Measurements from ENCODE around the gene GFOD2. TPM values are rescaled to one million over a fixed set of nuclear protein-coding genes. Genes with fewer than 3 reads are reported as not detected.

Gene GFOD2
- total RNA-seq, 6 experiments from 2014 or later = 19.7 to 39.7 (median 24.6) TPM

DNA sequence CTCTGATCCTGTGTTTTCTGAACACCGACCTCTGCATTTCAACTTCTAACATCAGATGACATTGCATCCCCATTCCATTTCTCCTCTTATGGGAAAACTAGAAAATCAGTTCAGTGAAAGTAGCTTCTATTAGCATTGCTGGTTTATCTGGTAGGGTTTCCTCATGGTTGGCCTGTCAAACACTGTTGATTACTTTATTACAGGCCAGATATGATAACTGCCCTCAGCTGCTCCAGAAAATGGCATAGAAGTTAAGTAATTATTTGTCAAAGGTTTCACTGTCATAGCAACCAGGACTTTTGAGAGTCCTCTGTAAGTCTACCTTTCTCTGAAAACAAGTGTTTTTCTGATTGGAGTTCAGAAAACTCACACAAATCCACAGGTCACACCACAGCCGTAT is 3.0 kb downstream of the GFOD2 start:
- TF ChIP-seq, protein P1, sequence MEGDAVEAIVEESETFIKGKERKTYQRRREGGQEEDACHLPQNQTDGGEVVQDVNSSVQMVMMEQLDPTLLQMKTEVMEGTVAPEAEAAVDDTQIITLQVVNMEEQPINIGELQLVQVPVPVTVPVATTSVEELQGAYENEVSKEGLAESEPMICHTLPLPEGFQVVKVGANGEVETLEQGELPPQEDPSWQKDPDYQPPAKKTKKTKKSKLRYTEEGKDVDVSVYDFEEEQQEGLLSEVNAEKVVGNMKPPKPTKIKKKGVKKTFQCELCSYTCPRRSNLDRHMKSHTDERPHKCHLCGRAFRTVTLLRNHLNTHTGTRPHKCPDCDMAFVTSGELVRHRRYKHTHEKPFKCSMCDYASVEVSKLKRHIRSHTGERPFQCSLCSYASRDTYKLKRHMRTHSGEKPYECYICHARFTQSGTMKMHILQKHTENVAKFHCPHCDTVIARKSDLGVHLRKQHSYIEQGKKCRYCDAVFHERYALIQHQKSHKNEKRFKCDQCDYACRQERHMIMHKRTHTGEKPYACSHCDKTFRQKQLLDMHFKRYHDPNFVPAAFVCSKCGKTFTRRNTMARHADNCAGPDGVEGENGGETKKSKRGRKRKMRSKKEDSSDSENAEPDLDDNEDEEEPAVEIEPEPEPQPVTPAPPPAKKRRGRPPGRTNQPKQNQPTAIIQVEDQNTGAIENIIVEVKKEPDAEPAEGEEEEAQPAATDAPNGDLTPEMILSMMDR (IDR thresholded peaks at IDR 0.05) = no peak
- TF ChIP-seq POLR2A (IDR thresholded peaks at IDR 0.05) = no peak
- Histone ChIP-seq H3K27me3 (no peaks in the 10 kb centered on the region), H3K27ac (peak overlapping the region in 2 of 3 donors; percentile 38 to 59), H3K4me1 (peaks cover 0 to 62% (median 25%) of the 10 kb centered on the region in 4 donors), H3K36me3 (no peaks in the 10 kb centered on the region), H3K9me3 (no peaks in the 10 kb centered on the region), H3K4me3 (peak overlapping the region in 1 of 3 donors; percentile 20)
- intact Hi-C loops (cut with DNase I) = no loop called here
- 45% methylated on average over 2 of the region's 2 CpGs for WGBS (ENCODE audit: insufficient coverage, low coverage, low lambda C conversion rate, missing lambda C conversion rate)
- no peak for DNase-seq
- peak; percentile 7 to 48 (median 15) for ATAC-seq

DNA sequence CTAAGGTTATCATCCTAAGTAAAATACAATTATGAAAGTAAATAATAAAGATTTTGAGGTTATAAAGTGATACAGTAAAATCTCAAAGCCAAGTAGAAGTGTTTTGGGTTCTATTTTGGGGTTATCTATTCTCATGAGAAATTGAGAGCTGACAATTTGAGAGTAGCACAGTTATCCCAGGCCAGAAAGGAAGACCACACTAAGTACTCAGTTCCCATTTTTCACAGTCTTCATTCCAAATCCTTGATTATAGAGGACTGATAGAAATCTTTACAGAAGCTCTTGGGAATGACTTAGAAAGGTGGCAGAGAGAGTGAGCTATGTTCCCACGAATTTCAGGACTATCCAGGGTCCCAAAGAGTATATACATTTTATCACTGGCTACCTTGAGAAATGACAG is 4.6 kb downstream of the GFOD2 start:
- no peak for ATAC-seq
- no peak overlapping the region for H3K4me3 ChIP-seq
- H3K9me3 ChIP-seq = no peaks in the 10 kb centered on the region
- no peaks in the 10 kb centered on the region for H3K36me3 ChIP-seq
- H3K4me1 ChIP-seq = peaks cover 0 to 50% (median 23%) of the 10 kb centered on the region in 4 donors
- TF ChIP-seq POLR2A (IDR thresholded peaks at IDR 0.05) = no peak
- TF ChIP-seq, protein P1 (IDR thresholded peaks at IDR 0.05) = no peak
- intact Hi-C loops (cut with DNase I) = no loop called here
- H3K27me3 ChIP-seq = no peaks in the 10 kb centered on the region
- no peak for DNase-seq
- WGBS (ENCODE audit: insufficient coverage, low coverage, low lambda C conversion rate, missing lambda C conversion rate) = 100% methylated on average over 1 of the region's 1 CpG
- H3K27ac ChIP-seq = no peak overlapping the region

DNA sequence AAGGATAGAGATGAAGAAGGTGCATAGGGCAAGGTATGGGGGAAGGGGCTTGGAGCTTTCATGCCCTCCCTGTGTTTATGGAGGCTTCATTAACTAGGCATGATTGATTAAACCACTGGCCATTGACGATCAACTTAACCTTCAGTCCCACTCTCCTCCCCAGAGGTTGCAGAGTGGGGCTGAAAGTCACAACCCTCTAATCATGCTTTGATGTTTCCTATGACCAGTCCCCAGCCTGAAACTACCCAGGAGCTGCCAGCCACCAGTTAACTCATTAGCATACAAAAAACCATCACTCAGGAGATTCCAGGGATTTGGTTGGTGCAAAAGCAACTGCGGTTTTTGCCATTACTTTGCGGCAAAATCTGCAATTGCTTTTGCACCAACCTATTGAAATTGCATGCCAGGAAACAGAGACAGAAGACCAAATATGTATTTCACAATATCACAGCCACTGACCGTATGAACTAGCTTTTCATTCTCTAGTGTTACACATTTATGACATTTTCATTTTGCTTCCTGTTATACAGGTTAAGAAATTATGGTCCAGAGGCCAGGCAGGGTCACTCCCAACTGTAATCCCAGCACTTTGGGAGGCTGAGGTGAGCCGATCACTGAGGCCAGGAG is 5.4 kb downstream of the GFOD2 start:
- Histone ChIP-seq H3K4me1 (peaks cover 0 to 58% (median 25%) of the 10 kb centered on the region in 4 donors), H3K27ac (no peak overlapping the region), H3K9me3 (no peaks in the 10 kb centered on the region), H3K27me3 (no peaks in the 10 kb centered on the region), H3K4me3 (no peak overlapping the region), H3K36me3 (no peaks in the 10 kb centered on the region)
- intact Hi-C loops (cut with DNase I) = no loop called here
- no peak for ATAC-seq
- DNase-seq = peak in 1 of 3 donors; percentile 14
- 40% methylated on average over 5 of the region's 5 CpGs for whole genome bisulfite sequencing (ENCODE audit: insufficient coverage, low coverage, low lambda C conversion rate, missing lambda C conversion rate)
- TF ChIP-seq, protein P1 (IDR thresholded peaks at IDR 0.05) = no peak
- no peak for TF ChIP-seq POLR2A (IDR thresholded peaks at IDR 0.05)

DNA sequence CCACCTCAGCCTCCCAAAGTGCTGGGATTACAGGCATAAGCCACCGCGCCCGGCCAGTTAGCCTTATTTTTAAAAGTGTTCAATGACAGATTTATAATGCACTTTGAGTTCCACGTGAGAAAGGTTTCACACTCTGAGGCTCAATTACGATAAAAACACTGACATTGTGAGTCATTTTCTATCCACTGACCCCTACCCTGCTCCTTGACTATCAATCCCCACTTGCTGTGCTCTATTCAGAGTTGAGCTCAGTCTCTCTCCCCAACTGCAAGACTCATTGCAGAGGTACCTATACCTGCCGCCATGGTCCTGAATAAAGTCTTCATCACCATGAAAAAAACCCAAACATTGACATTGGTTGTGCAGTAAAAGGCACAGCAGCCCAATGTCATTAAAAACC is 8.5 kb downstream of the GFOD2 start:
- Histone ChIP-seq H3K9me3 (no peaks in the 10 kb centered on the region), H3K27me3 (no peaks in the 10 kb centered on the region), H3K4me3 (no peak overlapping the region), H3K36me3 (no peaks in the 10 kb centered on the region), H3K4me1 (peaks cover 0 to 45% (median 14%) of the 10 kb centered on the region in 4 donors), H3K27ac (no peak overlapping the region)
- TF ChIP-seq POLR2A (IDR thresholded peaks at IDR 0.05) = no peak
- TF ChIP-seq, protein P1 (IDR thresholded peaks at IDR 0.05) = no peak
- DNase-seq = no peak
- whole genome bisulfite sequencing (ENCODE audit: insufficient coverage, low coverage, low lambda C conversion rate, missing lambda C conversion rate) = 90% methylated on average over 5 of the region's 6 CpGs
- ATAC-seq = no peak
- intact Hi-C loops (cut with DNase I) = no loop called here
